DMS114 treated with DMSO at 0.1 percent for 48 hours (cell line): ENCODE data around the gene DISC1.

Source experiments
- DNase-seq: peaks from one replicate; lab custom pipeline; 2025; ENCODE audit not compliant: unreplicated experiment; lab: John Stamatoyannopoulos, UW

DISC1 gene

GRCh38 chr1:231972111-231972445 lies 345.5 kb downstream of the DISC1 start:
- no peak for DNase-seq

GRCh38 chr1:231973830-231974229 lies 347.2 kb downstream of the DISC1 start:
- DNase-seq = no peak

GRCh38 chr1:231976231-231976630 lies 349.6 kb downstream of the DISC1 start:
- DNase-seq = no peak

GRCh38 chr1:231981675-231982074 lies 355.1 kb downstream of the DISC1 start:
- no peak for DNase-seq

GRCh38 chr1:231982871-231983587 lies 356.4 kb downstream of the DISC1 start:
- no peak for DNase-seq

GRCh38 chr1:231983588-231984193 lies 357.1 kb downstream of the DISC1 start:
- no peak for DNase-seq

- DNase-seq = no peak
Measured at GRCh38 chr1:231985296-231986023, 358.9 kb downstream of the DISC1 start.

GRCh38 chr1:231986631-231987336 lies 360.2 kb downstream of the DISC1 start:
- no peak for DNase-seq

- DNase-seq = no peak
Measured at GRCh38 chr1:231990388-231990787, 363.8 kb downstream of the DISC1 start.

- DNase-seq = no peak
Measured at GRCh38 chr1:231991231-231991630, 364.6 kb downstream of the DISC1 start.

GRCh38 chr1:231993968-231994455 lies 367.4 kb downstream of the DISC1 start:
- no peak for DNase-seq

GRCh38 chr1:231998791-231999190 lies 372.2 kb downstream of the DISC1 start:
- DNase-seq = no peak

- DNase-seq = no peak
Measured at GRCh38 chr1:232005300-232005699, 378.7 kb downstream of the DISC1 start.

GRCh38 chr1:232009741-232010140 lies 383.2 kb downstream of the DISC1 start:
- DNase-seq = no peak

GRCh38 chr1:232011961-232012360 lies 385.4 kb downstream of the DISC1 start:
- DNase-seq = no peak

- DNase-seq = no peak
Measured at GRCh38 chr1:232012773-232013386, 386.3 kb downstream of the DISC1 start.

- no peak for DNase-seq
Measured at GRCh38 chr1:232014941-232015340, 388.4 kb downstream of the DISC1 start.

- no peak for DNase-seq
Measured at GRCh38 chr1:232016616-232017015, 390.0 kb downstream of the DISC1 start.

- no peak for DNase-seq
Measured at GRCh38 chr1:232017057-232017456, 390.5 kb downstream of the DISC1 start.

GRCh38 chr1:232017759-232018158 lies 391.2 kb downstream of the DISC1 start:
- DNase-seq = no peak
